Caco-2 (cell line): ENCODE results near the gene GFPT2. TPM values are rescaled to one million over a fixed set of nuclear protein-coding genes. Genes with fewer than 3 reads are reported as not detected.

Experiments used
- BruUV-seq: library from RNA; stranded (reverse); fragments of 400-500 nt; replicated peaks from 2 replicates; lab custom pipeline; 2021; lab: Mats Ljungman, UMichigan
- CTCF ChIA-PET: fragments of 300-600 bp; sonication (Branson Sonifier 250); formaldehyde crosslinking; loops from one replicate; lab custom pipeline; 2022; ENCODE audit warnings: antibody characterized with exemption; lab: Charles Lee
- POLR2A ChIA-PET: fragments of 300-600 bp; sonication (Branson Sonifier 250); formaldehyde crosslinking; loops from one replicate; lab custom pipeline; 2022; ENCODE audit warnings: antibody characterized with exemption; lab: Charles Lee
- DNase-seq, 2 experiments: peaks; one replicate each; pipeline versions ENCODE4 v3.0.0 to v3.0.0-alpha.2; 2020 to 2022
- H3K27me3 ChIP-seq: replicated peaks from 2 replicates; pipeline ENCODE4 v1.6.0; 2011; ENCODE audit warnings: low read length; ENCODE audit not compliant: control insufficient read depth, insufficient read depth
- H3K36me3 ChIP-seq: 2 replicates; pipeline ENCODE4 v1.5.1; 2011; ENCODE audit warnings: low read length; ENCODE audit not compliant: control insufficient read depth, insufficient read depth
- H3K4me1 ChIP-seq: fragments of 250-450 bp; sonication (Bioruptor Pico); 2 replicates; pipeline ENCODE4 v1.5.1; 2020; ENCODE audit warnings: mild to moderate bottlenecking
- H3K4me3 ChIP-seq: 2 replicates; pipeline ENCODE4 v1.5.1; 2011; ENCODE audit warnings: low read depth, mild to moderate bottlenecking, control low read depth, low read length
- H3K9me3 ChIP-seq: fragments of 250-450 bp; sonication (Bioruptor Pico); 2 replicates; pipeline ENCODE4 v1.5.1; 2020; ENCODE audit warnings: mild to moderate bottlenecking, moderate library complexity
- H3K27ac Mint-ChIP-seq: one replicate; pipeline ENCODE4 v1.8.0; 2022; ENCODE audit warnings: mixed read lengths; ENCODE audit not compliant: unreplicated experiment
- H3K27me3 Mint-ChIP-seq: one replicate; pipeline ENCODE4 v1.8.0; 2022; ENCODE audit warnings: mixed read lengths; ENCODE audit not compliant: insufficient read depth, unreplicated experiment
- H3K36me3 Mint-ChIP-seq: one replicate; pipeline ENCODE4 v1.8.0; 2022; ENCODE audit warnings: mild to moderate bottlenecking, mixed read lengths; ENCODE audit not compliant: insufficient read depth, unreplicated experiment
- H3K4me1 Mint-ChIP-seq: one replicate; pipeline ENCODE4 v1.8.0; 2022; ENCODE audit warnings: low read depth, mixed read lengths; ENCODE audit not compliant: unreplicated experiment
- H3K4me3 Mint-ChIP-seq: one replicate; pipeline ENCODE4 v1.8.0; 2022; ENCODE audit warnings: mild to moderate bottlenecking, moderate library complexity, mixed read lengths; ENCODE audit not compliant: unreplicated experiment
- H3K9me3 Mint-ChIP-seq: one replicate; pipeline ENCODE4 v1.8.0; 2022; ENCODE audit warnings: mixed read lengths; ENCODE audit not compliant: unreplicated experiment
- CTCF ChIP-seq, 2 experiments: fragments of 200-600 bp in 1 of 2; IDR thresholded peaks; 1 replicate in 1 of 2; 2 replicates in 1 of 2; pipeline versions ENCODE4 v1.5.1 to v1.8.0; 2011 to 2022; ENCODE audit warnings: antibody characterized with exemption in 1 of 2, control low read depth in 1 of 2, inconsistent platforms in 1 of 2, low read depth in 1 of 2, low read length in 1 of 2, mild to moderate bottlenecking in 1 of 2, moderate library complexity in 1 of 2; ENCODE audit not compliant: insufficient read depth in 1 of 2, severe bottlenecking in 1 of 2, unreplicated experiment in 1 of 2
- intact Hi-C: fragments of 100-400 bp; cut with micrococcal nuclease; formaldehyde crosslinking; loops from one replicate; pipeline ENCODE4 v1.10.0; 2022; ENCODE audit not compliant: unreplicated experiment
- total RNA-seq: library from RNA; stranded (reverse); gene quantifications from 2 replicates; pipeline ENCODE4 v1.2.3, GENCODE V29; 2022

Gene GFPT2
- total RNA-seq, 1 experiment from 2014 or later: 1.6 TPM

- no peak overlapping the region for H3K4me3 Mint-ChIP-seq
- TF ChIP-seq CTCF (IDR thresholded peaks at IDR 0.05; ENCODE audit: insufficient read depth in 1 of 2, low read depth in 1 of 2, low read length in 1 of 2, severe bottlenecking in 1 of 2, unreplicated experiment in 1 of 2): no peak
Observed at GRCh38 chr5:180370861-180371641, 17.9 kb upstream of the GFPT2 start.

GRCh38 chr5:180367991-180368390 is 14.9 kb upstream of the GFPT2 start:
- ChIA-PET CTCF (no interaction called here), POLR2A (no interaction called here)
- no peaks in the 10 kb centered on the region for H3K9me3 ChIP-seq
- intact Hi-C loops: no loop called here
- H3K4me1 Mint-ChIP-seq: no peaks in the 10 kb centered on the region
- no peaks in the 10 kb centered on the region for H3K36me3 ChIP-seq
- no peak for DNase-seq
- H3K27me3 Mint-ChIP-seq: no peaks in the 10 kb centered on the region
- no peak for TF ChIP-seq CTCF (IDR thresholded peaks at IDR 0.05; ENCODE audit: insufficient read depth in 1 of 2, low read depth in 1 of 2, low read length in 1 of 2, severe bottlenecking in 1 of 2, unreplicated experiment in 1 of 2)
- H3K4me1 ChIP-seq: no peaks in the 10 kb centered on the region
- no peak overlapping the region for H3K4me3 ChIP-seq
- no peaks in the 10 kb centered on the region for H3K36me3 Mint-ChIP-seq
- no peaks in the 10 kb centered on the region for H3K27me3 ChIP-seq
- no peak overlapping the region for H3K27ac Mint-ChIP-seq
- no peak overlapping the region for H3K4me3 Mint-ChIP-seq
- no TSS peak for BruUV-seq
- H3K9me3 Mint-ChIP-seq: no peaks in the 10 kb centered on the region

More at GRCh38 chr5:180370861-180371641, 17.9 kb upstream of the GFPT2 start:
- Mint-ChIP-seq H3K36me3 (no peaks in the 10 kb centered on the region), H3K4me1 (no peaks in the 10 kb centered on the region), H3K27me3 (peaks cover 7% of the 10 kb centered on the region), H3K27ac (no peak overlapping the region), H3K9me3 (no peaks in the 10 kb centered on the region)
- Histone ChIP-seq H3K4me3 (no peak overlapping the region), H3K27me3 (no peaks in the 10 kb centered on the region), H3K4me1 (no peaks in the 10 kb centered on the region), H3K36me3 (no peaks in the 10 kb centered on the region), H3K9me3 (no peaks in the 10 kb centered on the region)
- ChIA-PET CTCF (interaction anchor here (0.9 to 1.4 kb wide), 2 partner anchors 42 to 103 kb away, joined by 4 to 5 read pairs; no protein-coding TSS in a partner anchor), POLR2A (no interaction called here)
- no TSS peak for BruUV-seq
- intact Hi-C loops: no loop called here
- no peak for DNase-seq

- Mint-ChIP-seq H3K27me3 (no peaks in the 10 kb centered on the region), H3K36me3 (no peaks in the 10 kb centered on the region), H3K27ac (no peak overlapping the region), H3K4me3 (no peak overlapping the region), H3K4me1 (no peaks in the 10 kb centered on the region), H3K9me3 (no peaks in the 10 kb centered on the region)
- Histone ChIP-seq H3K4me1 (no peaks in the 10 kb centered on the region), H3K27me3 (no peaks in the 10 kb centered on the region), H3K9me3 (no peaks in the 10 kb centered on the region), H3K36me3 (no peaks in the 10 kb centered on the region), H3K4me3 (no peak overlapping the region)
- intact Hi-C loops: no loop called here
- ChIA-PET CTCF (no interaction called here), POLR2A (no interaction called here)
- DNase-seq: no peak
- no peak for TF ChIP-seq CTCF (IDR thresholded peaks at IDR 0.05; ENCODE audit: insufficient read depth in 1 of 2, low read depth in 1 of 2, low read length in 1 of 2, severe bottlenecking in 1 of 2, unreplicated experiment in 1 of 2)
- BruUV-seq: no TSS peak
Observed at GRCh38 chr5:180367300-180367699, 14.2 kb upstream of the GFPT2 start.
